ENCODE data around the gene ESRRB.

ESRRB gene

DNA sequence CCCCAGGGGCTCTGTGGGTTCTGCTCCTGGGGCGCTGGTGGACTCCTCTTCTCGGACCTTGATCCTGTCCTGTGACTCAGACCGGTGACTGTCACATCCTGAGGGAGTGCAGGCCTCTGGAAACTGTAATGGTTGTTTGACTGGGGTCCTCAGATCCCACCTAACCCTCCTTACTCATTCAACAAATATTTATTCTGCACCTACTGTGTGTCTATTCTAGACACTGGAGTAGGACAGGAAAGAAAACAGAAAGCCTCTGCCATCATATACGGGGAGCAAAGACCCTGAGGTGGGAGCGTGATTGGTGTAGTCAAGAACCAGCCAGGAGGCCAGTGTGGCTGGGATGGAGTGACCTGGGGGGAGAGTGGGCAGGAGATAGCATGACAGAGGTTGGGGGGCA is 47.6 kb downstream of the ESRRB start:
- Histone ChIP-seq H3K4me2 (ENCODE audit: low read length) (no peak overlapping the region), H3K23ac (ENCODE audit: low read length) (no peak overlapping the region), H3K4me1 (ENCODE audit: control insufficient read depth in 1 of 2, insufficient read depth in 2 of 2, low read length in 2 of 2) (no peaks in the 10 kb centered on the region), H3K9me3 (ENCODE audit: insufficient read depth, low read depth, low read length) (peaks cover 2% of the 10 kb centered on the region), H4K91ac (ENCODE audit: low read depth, low read length) (no peak overlapping the region), H3K9ac (ENCODE audit: low read length) (no peak overlapping the region), H2BK5ac (ENCODE audit: low read depth, low read length, poor library complexity) (no peak overlapping the region), H2BK120ac (ENCODE audit: insufficient read depth, low read length, poor library complexity) (no peak overlapping the region), H3K14ac (ENCODE audit: low read length) (no peak overlapping the region), H3K36me3 (ENCODE audit: control insufficient read depth in 1 of 2, insufficient read depth in 2 of 2, low read length in 2 of 2) (no peaks in the 10 kb centered on the region), H3K4ac (ENCODE audit: low read depth, low read length) (no peak overlapping the region), H3K18ac (ENCODE audit: low read length) (no peak overlapping the region), H2AFZ (ENCODE audit: insufficient read depth, low read length, poor library complexity) (no peak overlapping the region), H3K27ac (ENCODE audit: low read depth, low read length) (no peak overlapping the region), H4K12ac (ENCODE audit: low read depth, low read length) (no peak overlapping the region), H2AK5ac (ENCODE audit: low read length) (no peak overlapping the region), H3K79me2 (ENCODE audit: control insufficient read depth, insufficient read depth, low read length, poor library complexity) (no peaks in the 10 kb centered on the region), H4K8ac (ENCODE audit: low read depth, low read length) (no peak overlapping the region), H3K4me3 (ENCODE audit: low read depth, low read length) (no peak overlapping the region), H2BK12ac (ENCODE audit: low read length) (no peak overlapping the region), H3K27me3 (ENCODE audit: insufficient read depth, low read length) (no peaks in the 10 kb centered on the region), H3K79me1 (ENCODE audit: low read length) (no peaks in the 10 kb centered on the region)
- WGBS (ENCODE audit: extremely low coverage, insufficient coverage, insufficient read length) = no CpG with 5 or more reads among the region's 5 CpGs
- DNase-seq = no peak

DNA sequence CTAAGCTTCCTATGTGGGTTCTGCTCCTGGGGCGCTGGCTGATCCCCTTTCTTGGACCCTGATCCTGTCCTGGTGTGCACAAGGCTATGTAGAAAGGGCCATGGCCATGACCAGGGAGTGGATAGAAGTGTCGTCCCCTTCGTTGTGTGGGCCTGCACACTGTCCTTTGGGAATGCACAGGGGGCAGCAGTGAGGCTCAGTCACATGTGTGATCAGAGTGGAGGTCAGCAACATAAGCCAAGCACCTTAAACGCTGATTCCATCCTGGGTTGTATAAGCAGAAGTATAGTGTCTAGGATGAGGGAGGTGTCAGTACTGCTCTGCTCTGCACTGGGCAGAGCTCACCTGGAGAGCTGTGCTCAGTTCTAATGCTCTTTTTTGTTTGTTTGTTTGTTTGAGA is 48.4 kb downstream of the ESRRB start:
- DNase-seq = no peak
- H3K9me3 ChIP-seq (ENCODE audit: insufficient read depth, low read depth, low read length) = peaks cover 2% of the 10 kb centered on the region
- H4K12ac ChIP-seq (ENCODE audit: low read depth, low read length) = no peak overlapping the region
- H3K36me3 ChIP-seq (ENCODE audit: control insufficient read depth in 1 of 2, insufficient read depth in 2 of 2, low read length in 2 of 2) = no peaks in the 10 kb centered on the region
- no peaks in the 10 kb centered on the region for H3K27me3 ChIP-seq (ENCODE audit: insufficient read depth, low read length)
- H3K27ac ChIP-seq (ENCODE audit: low read depth, low read length) = no peak overlapping the region
- no peak overlapping the region for H2AK5ac ChIP-seq (ENCODE audit: low read length)
- H3K18ac ChIP-seq (ENCODE audit: low read length) = no peak overlapping the region
- no peaks in the 10 kb centered on the region for H3K79me1 ChIP-seq (ENCODE audit: low read length)
- no peak overlapping the region for H3K23ac ChIP-seq (ENCODE audit: low read length)
- H2BK12ac ChIP-seq (ENCODE audit: low read length) = no peak overlapping the region
- no peaks in the 10 kb centered on the region for H3K4me1 ChIP-seq (ENCODE audit: control insufficient read depth in 1 of 2, insufficient read depth in 2 of 2, low read length in 2 of 2)
- H3K14ac ChIP-seq (ENCODE audit: low read length) = no peak overlapping the region
- no peak overlapping the region for H3K4me3 ChIP-seq (ENCODE audit: low read depth, low read length)
- H3K4ac ChIP-seq (ENCODE audit: low read depth, low read length) = no peak overlapping the region
- H2BK120ac ChIP-seq (ENCODE audit: insufficient read depth, low read length, poor library complexity) = no peak overlapping the region
- no peak overlapping the region for H4K91ac ChIP-seq (ENCODE audit: low read depth, low read length)
- H3K4me2 ChIP-seq (ENCODE audit: low read length) = no peak overlapping the region
- H3K9ac ChIP-seq (ENCODE audit: low read length) = no peak overlapping the region
- no peak overlapping the region for H2AFZ ChIP-seq (ENCODE audit: insufficient read depth, low read length, poor library complexity)
- H3K79me2 ChIP-seq (ENCODE audit: control insufficient read depth, insufficient read depth, low read length, poor library complexity) = no peaks in the 10 kb centered on the region
- no CpG with 5 or more reads among the region's 4 CpGs for WGBS (ENCODE audit: extremely low coverage, insufficient coverage, insufficient read length)
- no peak overlapping the region for H2BK5ac ChIP-seq (ENCODE audit: low read depth, low read length, poor library complexity)
- H4K8ac ChIP-seq (ENCODE audit: low read depth, low read length) = no peak overlapping the region

DNA sequence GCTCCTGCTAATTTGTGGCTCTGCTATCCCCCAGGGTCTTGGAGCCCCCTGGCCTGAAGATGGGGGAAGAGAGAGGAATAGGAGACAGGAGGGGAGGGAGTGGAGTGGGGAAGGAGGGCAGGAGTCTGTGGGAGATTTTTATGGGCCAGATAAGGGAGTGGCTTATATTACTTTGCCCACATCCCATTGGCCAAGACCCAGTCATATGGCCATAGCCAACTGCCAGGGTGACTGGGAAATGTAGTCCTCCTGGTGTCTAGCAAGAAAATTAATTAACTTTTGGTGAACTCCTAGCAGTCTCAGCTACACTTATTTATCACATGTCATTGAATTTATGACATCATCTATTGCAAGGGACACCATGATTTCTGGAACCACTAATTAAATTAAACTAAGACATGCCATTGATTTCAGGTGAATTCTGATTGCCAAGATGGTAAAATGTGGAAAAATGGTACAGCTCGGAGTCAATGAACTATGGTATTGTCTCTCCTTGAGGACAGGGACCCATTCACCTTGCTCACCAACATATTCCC is 50.3 kb downstream of the ESRRB start:
- Histone ChIP-seq H3K27ac (ENCODE audit: low read depth, low read length) (no peak overlapping the region), H4K91ac (ENCODE audit: low read depth, low read length) (no peak overlapping the region), H3K14ac (ENCODE audit: low read length) (no peak overlapping the region), H3K4me3 (ENCODE audit: low read depth, low read length) (no peak overlapping the region), H2BK12ac (ENCODE audit: low read length) (no peak overlapping the region), H3K9me3 (ENCODE audit: insufficient read depth, low read depth, low read length) (peaks cover 2% of the 10 kb centered on the region), H3K23ac (ENCODE audit: low read length) (no peak overlapping the region), H3K9ac (ENCODE audit: low read length) (no peak overlapping the region), H3K4me2 (ENCODE audit: low read length) (no peak overlapping the region), H3K36me3 (ENCODE audit: control insufficient read depth in 1 of 2, insufficient read depth in 2 of 2, low read length in 2 of 2) (no peaks in the 10 kb centered on the region), H3K79me1 (ENCODE audit: low read length) (no peaks in the 10 kb centered on the region), H2AK5ac (ENCODE audit: low read length) (no peak overlapping the region), H4K12ac (ENCODE audit: low read depth, low read length) (no peak overlapping the region), H3K18ac (ENCODE audit: low read length) (no peak overlapping the region), H2AFZ (ENCODE audit: insufficient read depth, low read length, poor library complexity) (no peak overlapping the region), H3K27me3 (ENCODE audit: insufficient read depth, low read length) (no peaks in the 10 kb centered on the region), H4K8ac (ENCODE audit: low read depth, low read length) (no peak overlapping the region), H3K79me2 (ENCODE audit: control insufficient read depth, insufficient read depth, low read length, poor library complexity) (no peaks in the 10 kb centered on the region), H3K4me1 (ENCODE audit: control insufficient read depth in 1 of 2, insufficient read depth in 2 of 2, low read length in 2 of 2) (no peaks in the 10 kb centered on the region), H3K4ac (ENCODE audit: low read depth, low read length) (no peak overlapping the region), H2BK5ac (ENCODE audit: low read depth, low read length, poor library complexity) (no peak overlapping the region), H2BK120ac (ENCODE audit: insufficient read depth, low read length, poor library complexity) (no peak overlapping the region)
- WGBS (ENCODE audit: extremely low coverage, insufficient coverage, insufficient read length) = no CpG with 5 or more reads among the region's 1 CpG
- DNase-seq = no peak

DNA sequence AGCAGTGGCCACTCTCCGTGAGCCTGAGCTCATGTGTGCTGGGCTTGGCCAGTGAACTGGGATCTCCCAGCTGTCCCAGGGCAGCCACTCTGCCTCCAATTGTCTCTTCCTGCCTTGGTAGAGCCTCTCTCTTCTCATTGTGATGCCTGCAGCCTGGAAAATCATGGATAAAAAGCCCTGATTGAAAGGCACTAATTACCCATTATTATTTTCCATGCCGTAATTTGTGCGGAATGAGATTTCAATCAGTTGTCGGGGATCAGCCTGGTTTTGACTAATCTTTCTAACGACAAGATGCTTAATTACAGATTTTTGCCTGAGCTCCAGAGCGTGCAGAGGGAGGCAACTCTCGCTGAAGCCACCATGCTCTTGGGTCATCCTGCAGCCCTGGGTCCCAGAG is 52.7 kb downstream of the ESRRB start:
- H3K4me3 ChIP-seq (ENCODE audit: low read depth, low read length) = no peak overlapping the region
- no CpG with 5 or more reads among the region's 7 CpGs for WGBS (ENCODE audit: extremely low coverage, insufficient coverage, insufficient read length)

More for the DNA sequence above, 52.7 kb downstream of the ESRRB start:
- no peak overlapping the region for H4K91ac ChIP-seq (ENCODE audit: low read depth, low read length)
- H2AK5ac ChIP-seq (ENCODE audit: low read length) = no peak overlapping the region
- H3K79me1 ChIP-seq (ENCODE audit: low read length) = no peaks in the 10 kb centered on the region
- H2BK120ac ChIP-seq (ENCODE audit: insufficient read depth, low read length, poor library complexity) = no peak overlapping the region
- H3K27me3 ChIP-seq (ENCODE audit: insufficient read depth, low read length) = no peaks in the 10 kb centered on the region
- no peak overlapping the region for H3K14ac ChIP-seq (ENCODE audit: low read length)
- no peak overlapping the region for H3K23ac ChIP-seq (ENCODE audit: low read length)
- peaks cover 2% of the 10 kb centered on the region for H3K9me3 ChIP-seq (ENCODE audit: insufficient read depth, low read depth, low read length)
- H2AFZ ChIP-seq (ENCODE audit: insufficient read depth, low read length, poor library complexity) = no peak overlapping the region
- H3K4me1 ChIP-seq (ENCODE audit: control insufficient read depth in 1 of 2, insufficient read depth in 2 of 2, low read length in 2 of 2) = peaks cover 0 to 4% of the 10 kb centered on the region in 2 experiments
- no peak overlapping the region for H3K4ac ChIP-seq (ENCODE audit: low read depth, low read length)
- H3K27ac ChIP-seq (ENCODE audit: low read depth, low read length) = no peak overlapping the region
- no peaks in the 10 kb centered on the region for H3K79me2 ChIP-seq (ENCODE audit: control insufficient read depth, insufficient read depth, low read length, poor library complexity)
- no peak overlapping the region for H3K18ac ChIP-seq (ENCODE audit: low read length)
- no peak overlapping the region for H3K9ac ChIP-seq (ENCODE audit: low read length)
- no peak overlapping the region for H3K4me2 ChIP-seq (ENCODE audit: low read length)
- no peak overlapping the region for H4K8ac ChIP-seq (ENCODE audit: low read depth, low read length)
- H3K36me3 ChIP-seq (ENCODE audit: control insufficient read depth in 1 of 2, insufficient read depth in 2 of 2, low read length in 2 of 2) = no peaks in the 10 kb centered on the region
- DNase-seq = no peak
- no peak overlapping the region for H2BK12ac ChIP-seq (ENCODE audit: low read length)
- no peak overlapping the region for H2BK5ac ChIP-seq (ENCODE audit: low read depth, low read length, poor library complexity)
- H4K12ac ChIP-seq (ENCODE audit: low read depth, low read length) = no peak overlapping the region

Data from trophoblast cell (in vitro differentiated cells and primary cell).